A673 (cell line): ENCODE results near the gene NDP. TPM values are rescaled to one million over a fixed set of nuclear protein-coding genes. Genes with fewer than 3 reads are reported as not detected.

ENCODE experiments used
- BruUV-seq: library from RNA; stranded (reverse); fragments of 400-500 nt; replicated peaks from 2 replicates; lab custom pipeline; 2021; lab: Mats Ljungman, UMichigan
- CTCF ChIA-PET: fragments of 300-600 bp; sonication (Branson Sonifier 250); formaldehyde crosslinking; loops from one replicate; lab custom pipeline; 2022; ENCODE audit warnings: antibody characterized with exemption; lab: Charles Lee
- POLR2A ChIA-PET: fragments of 300-600 bp; sonication (Branson Sonifier 250); formaldehyde crosslinking; loops from one replicate; lab custom pipeline; 2022; ENCODE audit warnings: antibody characterized with exemption; ENCODE audit not compliant: low non-redundant PET; lab: Charles Lee
- DNase-seq: peaks from one replicate; pipeline ENCODE4 v3.0.0-alpha.2; 2015; ENCODE audit warnings: low spot score
- H3K27ac ChIP-seq: fragments of 200-600 bp; sonication (generic); 2 replicates; pipeline ENCODE4 v1.5.1; 2016; ENCODE audit warnings: mixed run types, low read depth, mild to moderate bottlenecking, mixed read lengths, antibody characterized with exemption, low read length; ENCODE audit not compliant: poor library complexity, severe bottlenecking
- H3K27me3 ChIP-seq: fragments of 200-600 bp; sonication (generic); replicated peaks from 2 replicates; pipeline ENCODE4 v1.6.1; 2017; ENCODE audit warnings: mixed run types, low read depth, mild to moderate bottlenecking, mixed read lengths, antibody characterized with exemption, low read length; ENCODE audit not compliant: insufficient read depth, poor library complexity
- H3K36me3 ChIP-seq: fragments of 200-600 bp; sonication (generic); 2 replicates; pipeline ENCODE4 v1.6.1; 2016; ENCODE audit warnings: mixed run types, mild to moderate bottlenecking, mixed read lengths, antibody characterized with exemption, low read length; ENCODE audit not compliant: insufficient read depth, poor library complexity, severe bottlenecking
- H3K4me1 ChIP-seq: fragments of 200-600 bp; sonication (generic); 2 replicates; pipeline ENCODE4 v1.6.1; 2017; ENCODE audit warnings: mixed run types, mild to moderate bottlenecking, mixed read lengths, antibody characterized with exemption, low read length; ENCODE audit not compliant: insufficient read depth, poor library complexity, severe bottlenecking
- H3K4me3 ChIP-seq: fragments of 200-600 bp; sonication (generic); 2 replicates; pipeline ENCODE4 v1.5.1; 2016; ENCODE audit warnings: low read depth, mixed run types, mild to moderate bottlenecking, mixed read lengths, low read length; ENCODE audit not compliant: poor library complexity, severe bottlenecking
- H3K9me3 ChIP-seq: fragments of 200-600 bp; sonication (generic); 2 replicates; pipeline ENCODE4 v1.6.1; 2016; ENCODE audit warnings: mixed run types, low read depth, mild to moderate bottlenecking, mixed read lengths, antibody characterized with exemption, low read length; ENCODE audit not compliant: poor library complexity, severe bottlenecking
- CTCF ChIP-seq: fragments of 300-800, 200-600 bp; sonication (generic); conservative IDR thresholded peaks from 2 replicates; pipeline ENCODE4 v1.5.1; 2017; ENCODE audit warnings: low read depth, mild to moderate bottlenecking, antibody characterized with exemption, low read length, moderate library complexity, mixed read lengths
- EZH2 ChIP-seq: fragments of 200-600 bp; sonication (generic); IDR thresholded peaks from 2 replicates; pipeline ENCODE4 v1.6.1; 2017; ENCODE audit warnings: borderline replicate concordance, low read depth, mild to moderate bottlenecking, mixed read lengths, antibody characterized with exemption, low read length; ENCODE audit not compliant: poor library complexity, severe bottlenecking
- intact Hi-C: fragments of 100-400 bp; cut with micrococcal nuclease; formaldehyde crosslinking; loops from one replicate; pipeline ENCODE4 v1.10.0; 2022; ENCODE audit not compliant: unreplicated experiment
- total RNA-seq: library from RNA; stranded (reverse); gene quantifications from 2 replicates; pipeline ENCODE4 v1.2.3, GENCODE V29; 2021

The NDP gene
- total RNA-seq, 1 experiment from 2014 or later = not detected

GRCh38 chrX:43964936-43965335 lies 8.3 kb downstream of the NDP start:
- H3K36me3 ChIP-seq = no peaks in the 10 kb centered on the region
- H3K27ac ChIP-seq = no peak overlapping the region
- no peaks in the 10 kb centered on the region for H3K4me1 ChIP-seq
- ChIA-PET POLR2A (no interaction called here), CTCF (no interaction called here)
- H3K4me3 ChIP-seq = no peak overlapping the region
- BruUV-seq = no TSS peak
- peaks cover 4% of the 10 kb centered on the region for H3K9me3 ChIP-seq
- intact Hi-C loops = no loop called here
- no peak for DNase-seq
- peaks cover 17% of the 10 kb centered on the region for H3K27me3 ChIP-seq
- TF ChIP-seq EZH2 (no peak), CTCF (no peak)

- peaks cover 4% of the 10 kb centered on the region for H3K9me3 ChIP-seq
- H3K36me3 ChIP-seq = no peaks in the 10 kb centered on the region
- intact Hi-C loops = no loop called here
- no peaks in the 10 kb centered on the region for H3K4me1 ChIP-seq
- H3K27me3 ChIP-seq = peaks cover 5% of the 10 kb centered on the region
- BruUV-seq = no TSS peak
- CTCF ChIA-PET = no interaction called here
- TF ChIP-seq EZH2 (no peak), CTCF (no peak)
- no peak overlapping the region for H3K27ac ChIP-seq
- no peak overlapping the region for H3K4me3 ChIP-seq
- no peak for DNase-seq
- POLR2A ChIA-PET = no interaction called here
These were observed 9.5 kb downstream of the NDP start for GRCh38 chrX:43963726-43964125.

- DNase-seq = no peak
- Histone ChIP-seq H3K4me3 (no peak overlapping the region), H3K9me3 (peaks cover 4% of the 10 kb centered on the region), H3K4me1 (no peaks in the 10 kb centered on the region), H3K36me3 (no peaks in the 10 kb centered on the region), H3K27ac (no peak overlapping the region), H3K27me3 (no peaks in the 10 kb centered on the region)
- CTCF ChIA-PET = no interaction called here
- POLR2A ChIA-PET = no interaction called here
- intact Hi-C loops = no loop called here
- no peak for TF ChIP-seq EZH2
- TF ChIP-seq CTCF = no peak
- BruUV-seq = no TSS peak
These were observed 10.6 kb downstream of the NDP start for GRCh38 chrX:43962636-43963035.
